GM12878 (cell line): ENCODE data around the gene NPAS2. TPM values are rescaled to one million over a fixed set of nuclear protein-coding genes. Genes with fewer than 3 reads are reported as not detected.

Experiments
- ATAC-seq: fragments of 200-7000 bp; cut with Tn5 transposase; 3 replicates; pipeline ENCODE4 v1.9.1; 2020; ENCODE audit warnings: mild to moderate bottlenecking, moderate library complexity
- BruUV-seq: library from RNA; stranded (reverse); fragments of 400-500 nt; replicated peaks from 2 replicates; lab custom pipeline; 2021; lab: Mats Ljungman, UMichigan
- CTCF ChIA-PET: fragments of 300-600 bp; sonication (Branson Sonifier 250); formaldehyde crosslinking; extraction: SDS; loops from one replicate; lab custom pipeline; 2021; ENCODE audit warnings: inconsistent platforms; lab: Yijun Ruan, JAX
- POLR2A ChIA-PET: fragments of 350-600 bp; formaldehyde crosslinking; extraction: SDS; loops from one replicate; lab custom pipeline; 2021; ENCODE audit warnings: inconsistent platforms; lab: Charles Lee
- RAD21 ChIA-PET: fragments of 300-600 bp; sonication (Branson Sonifier 250); formaldehyde crosslinking; loops from one replicate; lab custom pipeline; 2023; ENCODE audit warnings: antibody characterized with exemption; ENCODE audit not compliant: unreplicated experiment; lab: Charles Lee
- SMC1A ChIA-PET: fragments of 300-600 bp; sonication (Branson Sonifier 250); formaldehyde crosslinking; loops from one replicate; lab custom pipeline; 2023; ENCODE audit not compliant: unreplicated experiment, uncharacterized antibody; lab: Charles Lee
- DNase-seq: peaks from one replicate; pipeline ENCODE4 v3.0.0-alpha.2; 2011; ENCODE audit warnings: low read depth, low spot score
- FAIRE-seq: peaks from 3 replicates; lab custom pipeline; 2011; peaks lifted over from hg19 to GRCh38; lab: Jason Lieb, UNC
- H2AFZ ChIP-seq: 2 replicates; pipeline ENCODE4 v1.6.0; 2011; ENCODE audit warnings: low read depth, low read length, control low read depth; ENCODE audit not compliant: control insufficient read depth
- H3K27ac ChIP-seq: 2 replicates; pipeline ENCODE4 v1.5.1; 2011; ENCODE audit warnings: control low read depth; ENCODE audit not compliant: control insufficient read depth, insufficient read depth
- H3K27me3 ChIP-seq, 2 experiments: replicated peaks in 1 of 2; 2 replicates each; pipeline versions ENCODE4 v1.6.0 to v1.6.1; 2011; ENCODE audit warnings: low read length in 1 of 2; ENCODE audit not compliant: control insufficient read depth in 2 of 2, insufficient read depth in 2 of 2
- H3K36me3 ChIP-seq, 2 experiments: 2 replicates each; pipeline ENCODE4 v1.5.1; 2011; ENCODE audit warnings: low read length in 1 of 2; ENCODE audit not compliant: control insufficient read depth in 2 of 2, insufficient read depth in 2 of 2
- H3K4me1 ChIP-seq: 2 replicates; pipeline ENCODE4 v1.6.1; 2011; ENCODE audit warnings: mild to moderate bottlenecking, low read length, moderate library complexity, mixed read lengths; ENCODE audit not compliant: control insufficient read depth, insufficient read depth
- H3K4me2 ChIP-seq: 2 replicates; pipeline ENCODE4 v1.6.0; 2011; ENCODE audit warnings: control low read depth; ENCODE audit not compliant: control insufficient read depth, insufficient read depth
- H3K4me3 ChIP-seq: fragments of 200-600 bp; sonication (generic); 2 replicates; pipeline ENCODE4 v1.5.1; 2016
- H3K79me2 ChIP-seq: 2 replicates; pipeline ENCODE4 v1.6.0; 2011; ENCODE audit warnings: low read length; ENCODE audit not compliant: control insufficient read depth, insufficient read depth
- H3K9ac ChIP-seq: 2 replicates; pipeline ENCODE4 v1.8.0; 2011; ENCODE audit warnings: low read length, control low read depth, mixed read lengths; ENCODE audit not compliant: control insufficient read depth, insufficient read depth
- H3K9me3 ChIP-seq: replicated peaks from 3 replicates; pipeline ENCODE4 v1.5.1; 2011; ENCODE audit warnings: mild to moderate bottlenecking, low read length; ENCODE audit not compliant: control insufficient read depth, insufficient read depth
- H4K20me1 ChIP-seq: 2 replicates; pipeline ENCODE4 v1.6.0; 2011; ENCODE audit not compliant: control insufficient read depth, insufficient read depth
- BHLHE40 ChIP-seq, 2 experiments: fragments of 450-650 bp in 1 of 2; IDR thresholded peaks; 2 replicates each; pipeline ENCODE4 v1.6.1; 2011 to 2017; ENCODE audit warnings: low read depth in 2 of 2, borderline replicate concordance in 1 of 2, improper control_type of control experiment in 1 of 2, low read length in 1 of 2, mild to moderate bottlenecking in 1 of 2
- BRCA1 ChIP-seq: IDR thresholded peaks from 2 replicates; pipeline ENCODE4 v1.6.1; 2011; ENCODE audit warnings: low read depth, low read length, improper control_type of control experiment
- IKZF1 ChIP-seq: fragments of 450-650 bp; conservative IDR thresholded peaks from 2 replicates; pipeline ENCODE4 v1.6.1; 2017; ENCODE audit warnings: antibody characterized with exemption, mild to moderate bottlenecking
- MEF2B ChIP-seq: fragments of 450-650 bp; IDR thresholded peaks from 2 replicates; pipeline ENCODE4 v1.6.1; 2018; ENCODE audit warnings: mild to moderate bottlenecking, moderate library complexity; ENCODE audit not compliant: partially characterized antibody, poor library complexity, severe bottlenecking
- MXI1 ChIP-seq: fragments of 150-350 bp; IDR thresholded peaks from 2 replicates; pipeline ENCODE4 v1.6.1; 2011; ENCODE audit warnings: low read depth, mild to moderate bottlenecking, inconsistent platforms, low read length, improper control_type of control experiment
- NFXL1 ChIP-seq: fragments of 450-650 bp; IDR thresholded peaks from 2 replicates; pipeline ENCODE4 v1.6.1; 2017; ENCODE audit warnings: antibody characterized with exemption, mild to moderate bottlenecking, borderline replicate concordance
- NFYB ChIP-seq: IDR thresholded peaks from 2 replicates; pipeline ENCODE4 v1.6.1; 2011; ENCODE audit warnings: low read depth, mild to moderate bottlenecking, low read length, improper control_type of control experiment, moderate library complexity; ENCODE audit not compliant: insufficient read depth
- NR2F1 ChIP-seq: fragments of 450-650 bp; conservative IDR thresholded peaks from 2 replicates; pipeline ENCODE4 v1.6.1; 2017; ENCODE audit warnings: mild to moderate bottlenecking
- POLR2AphosphoS5 ChIP-seq: IDR thresholded peaks from 2 replicates; pipeline ENCODE4 v1.6.1; 2011; ENCODE audit warnings: mild to moderate bottlenecking, low read length, inconsistent platforms
- RCOR1 ChIP-seq: conservative IDR thresholded peaks from 2 replicates; pipeline ENCODE4 v1.6.1; 2012; ENCODE audit warnings: low read depth, low read length, improper control_type of control experiment
- SMC3 ChIP-seq: IDR thresholded peaks from 2 replicates; pipeline ENCODE4 v1.6.1; 2011; ENCODE audit warnings: low read length, improper control_type of control experiment, borderline replicate concordance
- SUPT20H ChIP-seq: IDR thresholded peaks from 2 replicates; pipeline ENCODE4 v1.6.1; 2011; ENCODE audit warnings: low read depth, mild to moderate bottlenecking, low read length, moderate library complexity, borderline replicate concordance; ENCODE audit not compliant: control insufficient read depth
- SUZ12 ChIP-seq: fragments of 200-600 bp; sonication (generic); IDR thresholded peaks from one replicate; pipeline ENCODE4 v1.6.1; 2018; ENCODE audit warnings: antibody characterized with exemption, mild to moderate bottlenecking; ENCODE audit not compliant: unreplicated experiment
- TCF12 ChIP-seq: IDR thresholded peaks from 2 replicates; pipeline ENCODE4 v1.6.1; 2011; ENCODE audit warnings: low read depth, mild to moderate bottlenecking, low read length
- WGBS: methylation state at CpG from one replicate; pipeline ENCODE4 v1.1.6; 2016; ENCODE audit warnings: low lambda C conversion rate; ENCODE audit not compliant: insufficient replicate concordance, insufficient coverage; ENCODE audit errors: missing lambda C conversion rate; 5-methylcytosine and 5-hydroxymethylcytosine counted together
- in situ Hi-C: fragments of 300-500 bp; cut with MboI; formaldehyde crosslinking; loops from 9 replicates; pipeline ENCODE4 v1.14.3; 2018; ENCODE audit warnings: mixed read lengths
- intact Hi-C: fragments of 100-400 bp; cut with micrococcal nuclease; formaldehyde crosslinking; loops from one replicate; pipeline ENCODE4 v1.14.2; 2022; ENCODE audit not compliant: unreplicated experiment
- polyA plus RNA-seq, 11 experiments: library from polyadenylated mRNA; depleted of rRNA in 4 of 11; unstranded in 6 of 11; stranded (reverse) in 5 of 11; fragments of >200 nt; fragmentation: Nextera tagmentation in 4 of 11; fragmentation: Illumina TruSeq in 1 of 11; extraction: Ambion mirVana in 4 of 11; extraction: Trizol in 1 of 11; gene quantifications; 1 replicate in 1 of 11; 2 replicates in 10 of 11; pipeline versions ENCODE4 v1.2.1 to v1.2.3, GENCODE V29; 2011 to 2016; ENCODE audit warnings: inconsistent platforms in 2 of 11, missing spikeins in 2 of 11, low read depth in 1 of 11
- total RNA-seq, 4 experiments: library from RNA; depleted of rRNA in 3 of 4; stranded (reverse); fragments of >200 nt in 3 of 4; fragmentation: Illumina TruSeq in 1 of 4; extraction: Trizol in 1 of 4; gene quantifications; 2 replicates each; pipeline versions ENCODE4 v1.2.1 to v1.2.3, GENCODE V29; 2013 to 2021
- TF ChIP-seq, protein P1 (sequence below): fragments of 450-650 bp; IDR thresholded peaks from 2 replicates; pipeline ENCODE4 v1.6.1; 2017; ENCODE audit warnings: mild to moderate bottlenecking, moderate library complexity
- TF ChIP-seq, protein P2 (sequence below): IDR thresholded peaks from 2 replicates; pipeline ENCODE4 v1.6.1; 2011; ENCODE audit warnings: borderline replicate concordance, low read depth, mild to moderate bottlenecking, moderate library complexity, low read length; ENCODE audit not compliant: insufficient read depth, poor library complexity, severe bottlenecking
- TF ChIP-seq, protein P3 (sequence below): IDR thresholded peaks from 2 replicates; pipeline ENCODE4 v1.6.1; 2012; ENCODE audit warnings: low read depth, low read length, improper control_type of control experiment

Gene NPAS2
- total and polyA plus RNA-seq, 10 of the 15 experiments (the other 5 are each of a cell fraction or from before 2014, with no cell fraction given) = 0.08 TPM; not detected in 9

DNA sequence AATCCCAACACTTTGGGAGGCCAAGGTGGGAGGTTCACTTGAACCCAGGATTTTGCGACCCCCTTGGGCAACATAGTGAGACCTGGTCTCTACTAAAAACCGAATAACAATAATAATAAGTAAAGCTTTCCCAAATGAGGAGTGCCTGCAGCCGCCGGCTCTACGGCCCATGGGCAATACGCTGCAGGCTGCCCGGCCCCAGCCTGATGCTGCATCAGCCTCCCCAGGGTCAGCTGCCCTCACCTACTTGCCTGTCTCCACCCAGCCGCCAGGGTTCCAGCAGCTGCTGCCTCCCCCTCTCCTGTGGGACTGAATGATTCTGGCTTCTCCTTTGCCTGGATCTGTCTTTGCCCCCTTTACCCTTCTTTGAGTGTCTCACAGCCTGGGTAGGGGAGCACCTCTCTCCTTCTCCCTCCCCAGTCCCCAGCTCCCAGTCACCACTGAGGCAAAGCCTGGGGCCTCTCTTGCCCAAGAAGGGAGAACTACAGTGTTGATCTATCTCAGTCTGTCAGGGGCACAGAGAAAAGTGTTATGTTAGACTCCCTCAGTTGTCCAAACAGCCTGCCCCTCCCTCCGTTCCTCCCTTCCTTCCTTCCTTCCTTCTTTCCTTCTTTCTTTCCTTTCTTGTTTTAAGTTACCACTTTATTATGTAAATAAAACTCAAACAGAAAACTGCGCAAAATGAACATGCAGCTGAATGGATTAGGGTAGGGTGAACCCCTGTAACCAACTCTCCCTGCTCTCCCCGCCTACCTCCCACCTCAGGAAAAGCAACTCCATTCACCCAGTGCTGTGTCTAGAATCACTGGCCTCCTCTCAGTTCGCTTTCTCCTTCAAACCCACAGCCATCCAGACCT, 38.2 kb upstream of the NPAS2 start:
- Histone ChIP-seq H3K4me1 (no peaks in the 10 kb centered on the region), H3K79me2 (no peaks in the 10 kb centered on the region), H3K27ac (no peak overlapping the region), H3K9ac (no peak overlapping the region), H3K27me3 (peaks cover 2 to 3% of the 10 kb centered on the region in 2 experiments; a peak in 3 of 4 replicates), H4K20me1 (no peaks in the 10 kb centered on the region), H3K36me3 (no peaks in the 10 kb centered on the region), H3K4me2 (no peak overlapping the region), H3K4me3 (no peak overlapping the region), H3K9me3 (no peaks in the 10 kb centered on the region), H2AFZ (no peak overlapping the region)
- POLR2A ChIA-PET = no interaction called here
- BruUV-seq = no TSS peak
- RAD21 ChIA-PET = no interaction called here
- WGBS = 55% methylated on average over 12 of the region's 12 CpGs
- SMC1A ChIA-PET = no interaction called here
- CTCF ChIA-PET = no interaction called here
- no peak for FAIRE-seq
- in situ Hi-C loops = no loop called here
- no peak for ATAC-seq
- DNase-seq = no peak
- intact Hi-C loops = no loop called here
- no peak for TF ChIP-seq BHLHE40 (IDR thresholded peaks at IDR 0.05; ENCODE audit: borderline replicate concordance in 1 of 2, low read depth in 2 of 2, low read length in 1 of 2)
- TF ChIP-seq MEF2B = no peak
- no peak for TF ChIP-seq TCF12
- TF ChIP-seq NFXL1 = no peak
- TF ChIP-seq SMC3 = no peak
- no peak for TF ChIP-seq SUZ12
- TF ChIP-seq SUPT20H = no peak
- TF ChIP-seq, protein P1, sequence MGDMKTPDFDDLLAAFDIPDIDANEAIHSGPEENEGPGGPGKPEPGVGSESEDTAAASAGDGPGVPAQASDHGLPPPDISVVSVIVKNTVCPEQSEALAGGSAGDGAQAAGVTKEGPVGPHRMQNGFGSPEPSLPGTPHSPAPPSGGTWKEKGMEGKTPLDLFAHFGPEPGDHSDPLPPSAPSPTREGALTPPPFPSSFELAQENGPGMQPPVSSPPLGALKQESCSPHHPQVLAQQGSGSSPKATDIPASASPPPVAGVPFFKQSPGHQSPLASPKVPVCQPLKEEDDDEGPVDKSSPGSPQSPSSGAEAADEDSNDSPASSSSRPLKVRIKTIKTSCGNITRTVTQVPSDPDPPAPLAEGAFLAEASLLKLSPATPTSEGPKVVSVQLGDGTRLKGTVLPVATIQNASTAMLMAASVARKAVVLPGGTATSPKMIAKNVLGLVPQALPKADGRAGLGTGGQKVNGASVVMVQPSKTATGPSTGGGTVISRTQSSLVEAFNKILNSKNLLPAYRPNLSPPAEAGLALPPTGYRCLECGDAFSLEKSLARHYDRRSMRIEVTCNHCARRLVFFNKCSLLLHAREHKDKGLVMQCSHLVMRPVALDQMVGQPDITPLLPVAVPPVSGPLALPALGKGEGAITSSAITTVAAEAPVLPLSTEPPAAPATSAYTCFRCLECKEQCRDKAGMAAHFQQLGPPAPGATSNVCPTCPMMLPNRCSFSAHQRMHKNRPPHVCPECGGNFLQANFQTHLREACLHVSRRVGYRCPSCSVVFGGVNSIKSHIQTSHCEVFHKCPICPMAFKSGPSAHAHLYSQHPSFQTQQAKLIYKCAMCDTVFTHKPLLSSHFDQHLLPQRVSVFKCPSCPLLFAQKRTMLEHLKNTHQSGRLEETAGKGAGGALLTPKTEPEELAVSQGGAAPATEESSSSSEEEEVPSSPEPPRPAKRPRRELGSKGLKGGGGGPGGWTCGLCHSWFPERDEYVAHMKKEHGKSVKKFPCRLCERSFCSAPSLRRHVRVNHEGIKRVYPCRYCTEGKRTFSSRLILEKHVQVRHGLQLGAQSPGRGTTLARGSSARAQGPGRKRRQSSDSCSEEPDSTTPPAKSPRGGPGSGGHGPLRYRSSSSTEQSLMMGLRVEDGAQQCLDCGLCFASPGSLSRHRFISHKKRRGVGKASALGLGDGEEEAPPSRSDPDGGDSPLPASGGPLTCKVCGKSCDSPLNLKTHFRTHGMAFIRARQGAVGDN = no peak
- no peak for TF ChIP-seq MXI1
- no peak for TF ChIP-seq POLR2AphosphoS5
- TF ChIP-seq BRCA1 = no peak
- TF ChIP-seq, protein P2, sequence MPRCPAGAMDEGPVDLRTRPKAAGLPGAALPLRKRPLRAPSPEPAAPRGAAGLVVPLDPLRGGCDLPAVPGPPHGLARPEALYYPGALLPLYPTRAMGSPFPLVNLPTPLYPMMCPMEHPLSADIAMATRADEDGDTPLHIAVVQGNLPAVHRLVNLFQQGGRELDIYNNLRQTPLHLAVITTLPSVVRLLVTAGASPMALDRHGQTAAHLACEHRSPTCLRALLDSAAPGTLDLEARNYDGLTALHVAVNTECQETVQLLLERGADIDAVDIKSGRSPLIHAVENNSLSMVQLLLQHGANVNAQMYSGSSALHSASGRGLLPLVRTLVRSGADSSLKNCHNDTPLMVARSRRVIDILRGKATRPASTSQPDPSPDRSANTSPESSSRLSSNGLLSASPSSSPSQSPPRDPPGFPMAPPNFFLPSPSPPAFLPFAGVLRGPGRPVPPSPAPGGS = no peak
- no peak for TF ChIP-seq NR2F1
- no peak for TF ChIP-seq NFYB
- TF ChIP-seq, protein P3, sequence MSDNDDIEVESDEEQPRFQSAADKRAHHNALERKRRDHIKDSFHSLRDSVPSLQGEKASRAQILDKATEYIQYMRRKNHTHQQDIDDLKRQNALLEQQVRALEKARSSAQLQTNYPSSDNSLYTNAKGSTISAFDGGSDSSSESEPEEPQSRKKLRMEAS = no peak
- no peak for TF ChIP-seq IKZF1
- TF ChIP-seq RCOR1 = no peak
